HepG2 (cell line): ENCODE measurements around the gene PDZD7. TPM values are rescaled to one million over a fixed set of nuclear protein-coding genes. Genes with fewer than 3 reads are reported as not detected.

Experiments used
- BCL6 ChIP-seq: IDR thresholded peaks from 2 replicates; pipeline ENCODE4 v1.6.1; 2016; ENCODE audit warnings: missing genetic modification reagents, missing compliant biosample characterization
- BRD4 ChIP-seq: sonication (generic); formaldehyde crosslinking; IDR thresholded peaks from 2 replicates; pipeline ENCODE4 v1.4.0; 2020; ENCODE audit warnings: missing genetic modification reagents
- CAMTA2 ChIP-seq: sonication (generic); formaldehyde crosslinking; IDR thresholded peaks from 2 replicates; pipeline ENCODE4 v1.4.0; 2020; ENCODE audit warnings: mild to moderate bottlenecking, missing genetic modification reagents, borderline replicate concordance
- CHD4 ChIP-seq: fragments of 200-600 bp; sonication (generic); IDR thresholded peaks from 2 replicates; pipeline ENCODE4 v1.7.0; 2017; ENCODE audit warnings: mild to moderate bottlenecking, low read length, borderline replicate concordance
- DNMT1 ChIP-seq: sonication (generic); formaldehyde crosslinking; IDR thresholded peaks from 2 replicates; pipeline ENCODE4 v1.5.1; 2020; ENCODE audit warnings: mild to moderate bottlenecking, missing genetic modification reagents
- ERF ChIP-seq: IDR thresholded peaks from 2 replicates; pipeline ENCODE4 v1.6.1; 2018; ENCODE audit warnings: missing biosample characterization, missing genetic modification reagents
- EZH2 ChIP-seq: conservative IDR thresholded peaks from 2 replicates; pipeline ENCODE4 v1.6.1; 2012; ENCODE audit warnings: mild to moderate bottlenecking, low read depth, low read length, moderate library complexity
- FIP1L1 ChIP-seq: fragments of 200-400 bp; formaldehyde crosslinking; IDR thresholded peaks from 2 replicates; pipeline ENCODE4 v1.6.1; 2018; ENCODE audit warnings: low read depth, mild to moderate bottlenecking, low read length, moderate library complexity, borderline replicate concordance; ENCODE audit not compliant: insufficient read depth
- FOXK2 ChIP-seq: fragments of 450-650 bp; IDR thresholded peaks from 2 replicates; pipeline ENCODE4 v1.6.1; 2016
- FOXM1 ChIP-seq: sonication (generic); formaldehyde crosslinking; IDR thresholded peaks from 2 replicates; pipeline ENCODE4 v1.5.0; 2020; ENCODE audit warnings: missing genetic modification reagents
- HNF4G ChIP-seq, 2 experiments: sonication (generic) in 1 of 2; formaldehyde crosslinking in 1 of 2; IDR thresholded peaks; 2 replicates each; pipeline versions ENCODE4 v1.4.0 to v1.6.1; 2011 to 2020; ENCODE audit warnings: borderline replicate concordance in 2 of 2, low read depth in 2 of 2, mild to moderate bottlenecking in 2 of 2, low read length in 1 of 2, missing genetic modification reagents in 1 of 2, moderate library complexity in 1 of 2
- KDM3A ChIP-seq: IDR thresholded peaks from 2 replicates; pipeline ENCODE4 v1.6.1; 2018; ENCODE audit warnings: low read depth, missing compliant biosample characterization
- KLF6 ChIP-seq: IDR thresholded peaks from 2 replicates; pipeline ENCODE4 v1.8.0; 2016; ENCODE audit warnings: missing biosample characterization, missing genetic modification reagents
- KMT2B ChIP-seq: IDR thresholded peaks from 2 replicates; pipeline ENCODE4 v1.6.1; 2016; ENCODE audit warnings: missing genetic modification reagents, missing compliant biosample characterization
- MAFG ChIP-seq: sonication (generic); formaldehyde crosslinking; IDR thresholded peaks from 2 replicates; pipeline ENCODE4 v1.5.1; 2020; ENCODE audit warnings: mild to moderate bottlenecking, missing genetic modification reagents
- MATR3 ChIP-seq: sonication (generic); formaldehyde crosslinking; IDR thresholded peaks from 2 replicates; pipeline ENCODE4 v1.4.0; 2020; ENCODE audit warnings: missing genetic modification reagents
- NCOR1 ChIP-seq: fragments of 200-600 bp; sonication (generic); IDR thresholded peaks from 2 replicates; pipeline ENCODE4 v1.7.0; 2017; ENCODE audit warnings: antibody characterized with exemption, low read length, borderline replicate concordance
- PLRG1 ChIP-seq: fragments of 450-650 bp; conservative IDR thresholded peaks from 2 replicates; pipeline ENCODE4 v1.6.1; 2016
- RARA ChIP-seq: IDR thresholded peaks from 2 replicates; pipeline ENCODE4 v1.6.1; 2016; ENCODE audit warnings: missing genetic modification reagents, missing compliant biosample characterization
- YEATS2 ChIP-seq: sonication (generic); formaldehyde crosslinking; IDR thresholded peaks from 2 replicates; pipeline ENCODE4 v1.4.0; 2020; ENCODE audit warnings: missing genetic modification reagents, borderline replicate concordance
- ZFX ChIP-seq: sonication (generic); formaldehyde crosslinking; IDR thresholded peaks from 2 replicates; pipeline ENCODE4 v1.4.0; 2020; ENCODE audit warnings: mild to moderate bottlenecking, low read depth, missing genetic modification reagents, moderate library complexity
- ZNF18 ChIP-seq: sonication (generic); formaldehyde crosslinking; IDR thresholded peaks from 2 replicates; pipeline ENCODE4 v1.8.0; 2022; ENCODE audit warnings: mild to moderate bottlenecking, missing genetic modification reagents; ENCODE audit not compliant: insufficient replicate concordance
- ZNF292 ChIP-seq: sonication (generic); formaldehyde crosslinking; IDR thresholded peaks from 2 replicates; pipeline ENCODE4 v1.8.1; 2022; ENCODE audit warnings: mild to moderate bottlenecking, low read depth, missing genetic modification reagents, borderline replicate concordance
- ZNF337 ChIP-seq: sonication (generic); formaldehyde crosslinking; IDR thresholded peaks from 2 replicates; pipeline ENCODE4 v1.5.1; 2020; ENCODE audit warnings: missing genetic modification reagents, low read depth, mild to moderate bottlenecking, borderline replicate concordance
- ZNF512 ChIP-seq: sonication (generic); formaldehyde crosslinking; IDR thresholded peaks from 2 replicates; pipeline ENCODE4 v1.4.0; 2020; ENCODE audit warnings: mild to moderate bottlenecking, missing genetic modification reagents
- ZNF550 ChIP-seq: sonication (generic); formaldehyde crosslinking; IDR thresholded peaks from 2 replicates; pipeline ENCODE4 v1.4.0; 2020; ENCODE audit warnings: mild to moderate bottlenecking, missing genetic modification reagents, borderline replicate concordance
- ZNF652 ChIP-seq: IDR thresholded peaks from 2 replicates; pipeline ENCODE4 v1.6.1; 2016; ENCODE audit warnings: low read depth, borderline replicate concordance
- ZNF766 ChIP-seq: sonication (generic); formaldehyde crosslinking; IDR thresholded peaks from 2 replicates; pipeline ENCODE4 v1.5.0; 2020; ENCODE audit warnings: missing genetic modification reagents, borderline replicate concordance
- polyA plus RNA-seq, 8 experiments: library from polyadenylated mRNA; depleted of rRNA in 3 of 8; stranded (reverse) in 7 of 8; unstranded in 1 of 8; fragments of >200 nt; fragmentation: Illumina TruSeq in 4 of 8; extraction: Trizol in 4 of 8; gene quantifications; 2 replicates each; pipeline versions ENCODE4 v1.2.1 to v1.2.3, GENCODE V29; 2011 to 2016; ENCODE audit warnings: low read depth in 4 of 8, missing spikeins in 1 of 8, mixed read lengths in 1 of 8; ENCODE audit not compliant: insufficient read depth in 1 of 8
- total RNA-seq, 5 experiments: library from RNA; depleted of rRNA; stranded (reverse); fragments of >200 nt; fragmentation: Illumina TruSeq; extraction: Trizol; gene quantifications; 2 replicates each; pipeline ENCODE4 v1.2.3, GENCODE V29; 2016; ENCODE audit warnings: low read depth in 1 of 5

PDZD7 gene
- total and polyA plus RNA-seq, 2 of the 13 experiments (the other 11 are each of a cell fraction or from before 2014, with no cell fraction given), result 0.58 to 0.73 TPM

GRCh38 chr10:100997360-100998182, 33.4 kb downstream of the PDZD7 start (continued):
- no peak for TF ChIP-seq ZNF337 (CRISPR knock-in tag)
- TF ChIP-seq ZNF766 (CRISPR knock-in tag), result 0 out of 2 replicates have a peak, but pooled peaks have one; percentile 42
- peak; percentile 94; the same call in 1 of the 2 replicates for TF ChIP-seq DNMT1 (CRISPR knock-in tag)
- TF ChIP-seq ZNF550 (CRISPR knock-in tag), result no peak
- 0 out of 2 replicates have a peak, but pooled peaks have one; percentile 13 for TF ChIP-seq BCL6
- peak; percentile 38 for TF ChIP-seq KMT2B (CRISPR knock-in tag)
- TF ChIP-seq FOXM1 (CRISPR knock-in tag), result 0 out of 2 replicates have a peak, but pooled peaks have one; percentile 22
- peak; percentile 52 for TF ChIP-seq ZNF18
- TF ChIP-seq MATR3 (CRISPR knock-in tag), result no peak
- TF ChIP-seq ZNF292 (CRISPR knock-in tag), result no peak
- no peak for TF ChIP-seq NCOR1
- TF ChIP-seq KLF6, result 0 out of 2 replicates have a peak, but pooled peaks have one; percentile 37
- no peak for TF ChIP-seq HNF4G (IDR thresholded peaks at IDR 0.05; ENCODE audit: borderline replicate concordance, low read depth, low read length)
- TF ChIP-seq HNF4G (CRISPR knock-in tag; IDR thresholded peaks at IDR 0.05; ENCODE audit: borderline replicate concordance, low read depth), result no peak; the same call in 1 of the 2 replicates
- no peak for TF ChIP-seq CAMTA2 (CRISPR knock-in tag)
- TF ChIP-seq RARA (CRISPR knock-in tag), result 0 out of 2 replicates have a peak, but pooled peaks have one; percentile 28
- TF ChIP-seq CHD4, result no peak
- no peak for TF ChIP-seq MAFG
- TF ChIP-seq KDM3A (CRISPR knock-in tag), result peak; percentile 24; the same call in 1 of the 2 replicates
- no peak for TF ChIP-seq FOXK2
- TF ChIP-seq BRD4 (CRISPR knock-in tag), result 0 out of 2 replicates have a peak, but pooled peaks have one; percentile 33
- TF ChIP-seq PLRG1, result no peak
- TF ChIP-seq ZFX (CRISPR knock-in tag), result peak; percentile 84
- TF ChIP-seq ZNF652, result peak; percentile 75
- no peak for TF ChIP-seq ZNF512 (CRISPR knock-in tag)
- TF ChIP-seq EZH2, result no peak
- TF ChIP-seq FIP1L1, result no peak
- peak; percentile 16; the same call in 1 of the 2 replicates for TF ChIP-seq ERF (CRISPR knock-in tag)
- 0 out of 2 replicates have a peak, but pooled peaks have one; percentile 41 for TF ChIP-seq YEATS2 (CRISPR knock-in tag)
